HepG2 (cell line): ENCODE measurements around the gene TACC2. TPM values are rescaled to one million over a fixed set of nuclear protein-coding genes. Genes with fewer than 3 reads are reported as not detected.

Source experiments
- CCAR2 ChIP-seq: fragments of 200-400 bp; formaldehyde crosslinking; optimal IDR thresholded peaks from 2 replicates; pipeline ENCODE3; 2018; ENCODE audit warnings: low read depth, mild to moderate bottlenecking, low read length, moderate library complexity
- FOXA1 ChIP-seq, 2 experiments: fragments of 450-650 bp in 1 of 2; sonication (generic) in 1 of 2; formaldehyde crosslinking in 1 of 2; IDR thresholded peaks; 2 replicates each; pipeline versions ENCODE4 v1.4.0 to v1.6.1; 2016 to 2020; ENCODE audit warnings: missing genetic modification reagents in 1 of 2
- HHEX ChIP-seq: IDR thresholded peaks from 2 replicates; pipeline ENCODE4 v1.6.1; 2016; ENCODE audit warnings: control low read depth
- MAF1 ChIP-seq: sonication (generic); formaldehyde crosslinking; IDR thresholded peaks from 2 replicates; pipeline ENCODE4 v1.5.0; 2020; ENCODE audit warnings: missing genetic modification reagents, borderline replicate concordance
- NR2F6 ChIP-seq, 2 experiments: IDR thresholded peaks; 2 replicates each; pipeline ENCODE4 v1.6.1; 2016; ENCODE audit warnings: antibody characterized with exemption in 1 of 2, mild to moderate bottlenecking in 1 of 2
- PAWR ChIP-seq: sonication (generic); formaldehyde crosslinking; IDR thresholded peaks from 2 replicates; pipeline ENCODE4 v1.4.0; 2020; ENCODE audit warnings: missing genetic modification reagents, mild to moderate bottlenecking, borderline replicate concordance
- PHF21A ChIP-seq: sonication (generic); formaldehyde crosslinking; IDR thresholded peaks from 2 replicates; pipeline ENCODE4 v1.5.0; 2020; ENCODE audit warnings: mild to moderate bottlenecking, missing genetic modification reagents
- POGZ ChIP-seq: sonication (generic); formaldehyde crosslinking; IDR thresholded peaks from 2 replicates; pipeline ENCODE4 v1.4.0; 2020; ENCODE audit warnings: mild to moderate bottlenecking, missing genetic modification reagents
- POLR2A ChIP-seq, 2 experiments: IDR thresholded peaks; 2 replicates each; pipeline ENCODE4 v1.6.1; 2011; ENCODE audit warnings: low read depth in 2 of 2, low read length in 2 of 2, mild to moderate bottlenecking in 1 of 2, moderate library complexity in 1 of 2; ENCODE audit not compliant: insufficient read depth in 1 of 2
- RXRA ChIP-seq: sonication (generic); formaldehyde crosslinking; IDR thresholded peaks from 2 replicates; pipeline ENCODE4 v1.5.1; 2020; ENCODE audit warnings: missing genetic modification reagents
- THAP11 ChIP-seq: IDR thresholded peaks from 2 replicates; pipeline ENCODE4 v1.6.1; 2016; ENCODE audit warnings: missing biosample characterization, missing genetic modification reagents
- ZNF180 ChIP-seq: sonication (generic); formaldehyde crosslinking; IDR thresholded peaks from 2 replicates; pipeline ENCODE4 v1.4.0; 2020; ENCODE audit warnings: low read depth, missing genetic modification reagents, borderline replicate concordance
- ZNF441 ChIP-seq: sonication (generic); formaldehyde crosslinking; IDR thresholded peaks from 2 replicates; pipeline ENCODE4 v1.7.0; 2021; ENCODE audit warnings: missing genetic modification reagents, borderline replicate concordance
- ZNF484 ChIP-seq: sonication (generic); formaldehyde crosslinking; IDR thresholded peaks from 2 replicates; pipeline ENCODE4 v1.5.1; 2020; ENCODE audit warnings: mild to moderate bottlenecking, low read depth, missing genetic modification reagents, borderline replicate concordance
- ZNF652 ChIP-seq: IDR thresholded peaks from 2 replicates; pipeline ENCODE4 v1.6.1; 2016; ENCODE audit warnings: low read depth, borderline replicate concordance
- ZNF841 ChIP-seq: sonication (generic); formaldehyde crosslinking; IDR thresholded peaks from 2 replicates; pipeline ENCODE4 v1.8.1; 2023; ENCODE audit warnings: missing genetic modification reagents, borderline replicate concordance
- polyA plus RNA-seq, 8 experiments: library from polyadenylated mRNA; depleted of rRNA in 3 of 8; stranded (reverse) in 7 of 8; unstranded in 1 of 8; fragments of >200 nt; fragmentation: Illumina TruSeq in 4 of 8; extraction: Trizol in 4 of 8; gene quantifications; 2 replicates each; pipeline versions ENCODE4 v1.2.1 to v1.2.3, GENCODE V29; 2011 to 2016; ENCODE audit warnings: low read depth in 4 of 8, missing spikeins in 1 of 8, mixed read lengths in 1 of 8; ENCODE audit not compliant: insufficient read depth in 1 of 8
- total RNA-seq, 5 experiments: library from RNA; depleted of rRNA; stranded (reverse); fragments of >200 nt; fragmentation: Illumina TruSeq; extraction: Trizol; gene quantifications; 2 replicates each; pipeline ENCODE4 v1.2.3, GENCODE V29; 2016; ENCODE audit warnings: low read depth in 1 of 5
- TF ChIP-seq, protein P1 (sequence below): sonication (generic); formaldehyde crosslinking; IDR thresholded peaks from 2 replicates; pipeline ENCODE4 v1.5.0; 2020; ENCODE audit warnings: mild to moderate bottlenecking, missing genetic modification reagents, borderline replicate concordance
- TF ChIP-seq, protein P2 (sequence below): sonication (generic); formaldehyde crosslinking; IDR thresholded peaks from 2 replicates; pipeline ENCODE4 v1.9.0; 2022; ENCODE audit warnings: low read depth, missing genetic modification reagents
- TF ChIP-seq, protein P3 (sequence below): sonication (generic); formaldehyde crosslinking; IDR thresholded peaks from 2 replicates; pipeline ENCODE4 v1.8.0; 2022; ENCODE audit warnings: missing genetic modification reagents, low read depth, mild to moderate bottlenecking, borderline replicate concordance
- TF ChIP-seq, protein P4 (sequence below): sonication (generic); IDR thresholded peaks from 2 replicates; pipeline ENCODE4 v1.6.1; 2016; ENCODE audit warnings: low read depth, borderline replicate concordance

TACC2 gene
- total and polyA plus RNA-seq, 2 of the 13 experiments (the other 11 are each of a cell fraction or from before 2014, with no cell fraction given) = 11.8 to 16.0 TPM

- TF ChIP-seq RXRA (no peak), MAF1 (no peak), ZNF441 (no peak), FOXA1 (IDR thresholded peaks at IDR 0.05) (no peak), FOXA1 (CRISPR knock-in tag; IDR thresholded peaks at IDR 0.05) (peak; percentile 41; the same call in 1 of the 2 replicates), ZNF652 (CRISPR knock-in tag) (no peak), PAWR (CRISPR knock-in tag) (no peak), POGZ (CRISPR knock-in tag) (no peak), NR2F6 (IDR thresholded peaks at IDR 0.05) (no peak), NR2F6 (CRISPR knock-in tag; IDR thresholded peaks at IDR 0.05) (no peak), THAP11 (CRISPR knock-in tag) (no peak), ZNF180 (no peak), ZNF841 (no peak), CCAR2 (no peak), POLR2A (IDR thresholded peaks at IDR 0.05; ENCODE audit: insufficient read depth in 1 of 2, low read depth in 2 of 2, low read length in 2 of 2) (no peak), ZNF484 (CRISPR knock-in tag) (no peak), PHF21A (no peak), HHEX (CRISPR knock-in tag) (no peak)
- TF ChIP-seq, protein P1, sequence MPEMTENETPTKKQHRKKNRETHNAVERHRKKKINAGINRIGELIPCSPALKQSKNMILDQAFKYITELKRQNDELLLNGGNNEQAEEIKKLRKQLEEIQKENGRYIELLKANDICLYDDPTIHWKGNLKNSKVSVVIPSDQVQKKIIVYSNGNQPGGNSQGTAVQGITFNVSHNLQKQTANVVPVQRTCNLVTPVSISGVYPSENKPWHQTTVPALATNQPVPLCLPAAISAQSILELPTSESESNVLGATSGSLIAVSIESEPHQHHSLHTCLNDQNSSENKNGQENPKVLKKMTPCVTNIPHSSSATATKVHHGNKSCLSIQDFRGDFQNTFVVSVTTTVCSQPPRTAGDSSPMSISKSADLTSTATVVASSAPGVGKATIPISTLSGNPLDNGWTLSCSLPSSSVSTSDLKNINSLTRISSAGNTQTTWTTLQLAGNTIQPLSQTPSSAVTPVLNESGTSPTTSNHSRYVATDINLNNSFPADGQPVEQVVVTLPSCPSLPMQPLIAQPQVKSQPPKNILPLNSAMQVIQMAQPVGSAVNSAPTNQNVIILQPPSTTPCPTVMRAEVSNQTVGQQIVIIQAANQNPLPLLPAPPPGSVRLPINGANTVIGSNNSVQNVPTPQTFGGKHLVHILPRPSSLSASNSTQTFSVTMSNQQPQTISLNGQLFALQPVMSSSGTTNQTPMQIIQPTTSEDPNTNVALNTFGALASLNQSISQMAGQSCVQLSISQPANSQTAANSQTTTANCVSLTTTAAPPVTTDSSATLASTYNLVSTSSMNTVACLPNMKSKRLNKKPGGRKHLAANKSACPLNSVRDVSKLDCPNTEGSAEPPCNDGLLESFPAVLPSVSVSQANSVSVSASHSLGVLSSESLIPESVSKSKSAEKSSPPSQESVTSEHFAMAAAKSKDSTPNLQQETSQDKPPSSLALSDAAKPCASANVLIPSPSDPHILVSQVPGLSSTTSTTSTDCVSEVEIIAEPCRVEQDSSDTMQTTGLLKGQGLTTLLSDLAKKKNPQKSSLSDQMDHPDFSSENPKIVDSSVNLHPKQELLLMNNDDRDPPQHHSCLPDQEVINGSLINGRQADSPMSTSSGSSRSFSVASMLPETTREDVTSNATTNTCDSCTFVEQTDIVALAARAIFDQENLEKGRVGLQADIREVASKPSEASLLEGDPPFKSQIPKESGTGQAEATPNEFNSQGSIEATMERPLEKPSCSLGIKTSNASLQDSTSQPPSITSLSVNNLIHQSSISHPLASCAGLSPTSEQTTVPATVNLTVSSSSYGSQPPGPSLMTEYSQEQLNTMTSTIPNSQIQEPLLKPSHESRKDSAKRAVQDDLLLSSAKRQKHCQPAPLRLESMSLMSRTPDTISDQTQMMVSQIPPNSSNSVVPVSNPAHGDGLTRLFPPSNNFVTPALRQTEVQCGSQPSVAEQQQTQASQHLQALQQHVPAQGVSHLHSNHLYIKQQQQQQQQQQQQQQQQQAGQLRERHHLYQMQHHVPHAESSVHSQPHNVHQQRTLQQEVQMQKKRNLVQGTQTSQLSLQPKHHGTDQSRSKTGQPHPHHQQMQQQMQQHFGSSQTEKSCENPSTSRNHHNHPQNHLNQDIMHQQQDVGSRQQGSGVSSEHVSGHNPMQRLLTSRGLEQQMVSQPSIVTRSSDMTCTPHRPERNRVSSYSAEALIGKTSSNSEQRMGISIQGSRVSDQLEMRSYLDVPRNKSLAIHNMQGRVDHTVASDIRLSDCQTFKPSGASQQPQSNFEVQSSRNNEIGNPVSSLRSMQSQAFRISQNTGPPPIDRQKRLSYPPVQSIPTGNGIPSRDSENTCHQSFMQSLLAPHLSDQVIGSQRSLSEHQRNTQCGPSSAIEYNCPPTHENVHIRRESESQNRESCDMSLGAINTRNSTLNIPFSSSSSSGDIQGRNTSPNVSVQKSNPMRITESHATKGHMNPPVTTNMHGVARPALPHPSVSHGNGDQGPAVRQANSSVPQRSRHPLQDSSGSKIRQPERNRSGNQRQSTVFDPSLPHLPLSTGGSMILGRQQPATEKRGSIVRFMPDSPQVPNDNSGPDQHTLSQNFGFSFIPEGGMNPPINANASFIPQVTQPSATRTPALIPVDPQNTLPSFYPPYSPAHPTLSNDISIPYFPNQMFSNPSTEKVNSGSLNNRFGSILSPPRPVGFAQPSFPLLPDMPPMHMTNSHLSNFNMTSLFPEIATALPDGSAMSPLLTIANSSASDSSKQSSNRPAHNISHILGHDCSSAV (CRISPR knock-in tag) = no peak
- TF ChIP-seq, protein P2, sequence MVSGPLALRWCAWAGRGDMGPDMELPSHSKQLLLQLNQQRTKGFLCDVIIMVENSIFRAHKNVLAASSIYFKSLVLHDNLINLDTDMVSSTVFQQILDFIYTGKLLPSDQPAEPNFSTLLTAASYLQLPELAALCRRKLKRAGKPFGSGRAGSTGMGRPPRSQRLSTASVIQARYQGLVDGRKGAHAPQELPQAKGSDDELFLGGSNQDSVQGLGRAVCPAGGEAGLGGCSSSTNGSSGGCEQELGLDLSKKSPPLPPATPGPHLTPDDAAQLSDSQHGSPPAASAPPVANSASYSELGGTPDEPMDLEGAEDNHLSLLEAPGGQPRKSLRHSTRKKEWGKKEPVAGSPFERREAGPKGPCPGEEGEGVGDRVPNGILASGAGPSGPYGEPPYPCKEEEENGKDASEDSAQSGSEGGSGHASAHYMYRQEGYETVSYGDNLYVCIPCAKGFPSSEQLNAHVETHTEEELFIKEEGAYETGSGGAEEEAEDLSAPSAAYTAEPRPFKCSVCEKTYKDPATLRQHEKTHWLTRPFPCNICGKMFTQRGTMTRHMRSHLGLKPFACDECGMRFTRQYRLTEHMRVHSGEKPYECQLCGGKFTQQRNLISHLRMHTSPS (CRISPR knock-in tag) = no peak
- TF ChIP-seq, protein P3, sequence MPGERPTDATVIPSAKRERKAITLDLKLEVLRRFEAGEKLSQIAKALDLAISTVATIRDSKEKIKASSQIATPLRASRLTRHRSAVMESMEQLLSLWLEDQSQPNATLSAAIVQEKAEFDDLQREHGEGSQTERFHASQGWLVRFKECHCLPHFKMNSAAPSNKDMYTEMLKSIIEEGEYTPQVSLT = no peak
- TF ChIP-seq, protein P4, sequence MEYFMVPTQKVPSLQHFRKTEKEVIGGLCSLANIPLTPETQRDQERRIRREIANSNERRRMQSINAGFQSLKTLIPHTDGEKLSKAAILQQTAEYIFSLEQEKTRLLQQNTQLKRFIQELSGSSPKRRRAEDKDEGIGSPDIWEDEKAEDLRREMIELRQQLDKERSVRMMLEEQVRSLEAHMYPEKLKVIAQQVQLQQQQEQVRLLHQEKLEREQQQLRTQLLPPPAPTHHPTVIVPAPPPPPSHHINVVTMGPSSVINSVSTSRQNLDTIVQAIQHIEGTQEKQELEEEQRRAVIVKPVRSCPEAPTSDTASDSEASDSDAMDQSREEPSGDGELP = peak; percentile 40; the same call in 1 of the 2 replicates
These were observed 18.5 kb downstream of the TACC2 start (continued) for GRCh38 chr10:122007415-122007814.
